Epithelial cell of proximal tubule (primary cell): ENCODE measurements around the gene ALG10. TPM values are rescaled to one million over a fixed set of nuclear protein-coding genes. Genes with fewer than 3 reads are reported as not detected.
A peak's percentile ranks its signal among the peaks of the same experiment; 100 is the strongest.
"Not testable (repeated sequence)": the region's sequence is repeated elsewhere in the genome, so short reads cannot be mapped to it uniquely, and the experiment has no call there.

Source experiments
- DNase-seq: peaks from one replicate; pipeline ENCODE4 v3.0.0-alpha.2; 2011; ENCODE audit warnings: low read depth
- H3K4me3 ChIP-seq: 2 replicates; pipeline ENCODE4 v1.5.1; 2011; ENCODE audit warnings: low read depth, mild to moderate bottlenecking, low read length
- total RNA-seq: library from RNA; depleted of rRNA; stranded (reverse); fragments of >200 nt; gene quantifications from 2 replicates; pipeline ENCODE4 v1.2.3, GENCODE V29; 2015
- TF ChIP-seq, protein P1 (sequence below): conservative IDR thresholded peaks from 2 replicates; pipeline ENCODE4 v1.5.1; 2012; ENCODE audit warnings: low read depth, mild to moderate bottlenecking, low read length

ALG10 gene
- total RNA-seq: 5.4 and 7.1 TPM in 2 replicates

DNA sequence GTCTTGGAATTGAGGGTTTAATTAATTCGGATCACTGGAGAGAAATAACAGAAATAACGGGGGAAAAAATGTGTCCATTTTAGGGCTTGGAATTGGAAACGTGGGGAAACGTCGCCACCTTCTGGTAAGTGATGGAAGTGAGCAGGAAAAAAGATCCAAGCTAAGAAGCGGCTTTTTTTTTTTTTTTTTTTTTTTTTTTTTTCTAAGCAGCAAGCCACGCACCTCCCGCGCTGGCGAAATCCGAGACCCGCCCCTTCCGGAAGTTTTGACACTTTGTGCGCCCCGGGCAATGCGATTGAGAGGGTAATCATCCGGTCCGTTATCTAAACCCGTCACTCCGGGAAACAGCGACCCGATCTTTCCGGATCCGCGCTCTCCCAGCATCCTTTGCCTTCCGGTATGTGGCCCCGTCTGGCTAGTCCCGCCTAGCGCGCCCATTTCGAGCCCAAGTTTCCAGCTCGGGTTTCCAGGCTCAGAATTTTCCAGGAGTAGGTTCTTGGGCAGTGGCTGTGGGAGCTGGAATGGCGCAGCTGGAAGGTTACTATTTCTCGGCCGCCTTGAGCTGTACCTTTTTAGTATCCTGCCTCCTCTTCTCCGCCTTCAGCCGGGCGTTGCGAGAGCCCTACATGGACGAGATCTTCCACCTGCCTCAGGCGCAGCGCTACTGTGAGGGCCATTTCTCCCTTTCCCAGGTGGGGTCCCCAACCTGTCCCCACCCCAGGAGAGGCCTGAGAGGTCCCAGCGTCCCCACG is at the start of gene ALG10:
TSS of gene ALG10 (plus strand) at position 418 of the 752 bp plus-strand sequence. CDS start at position 522, 104 bp downstream.
- TF ChIP-seq, protein P1, sequence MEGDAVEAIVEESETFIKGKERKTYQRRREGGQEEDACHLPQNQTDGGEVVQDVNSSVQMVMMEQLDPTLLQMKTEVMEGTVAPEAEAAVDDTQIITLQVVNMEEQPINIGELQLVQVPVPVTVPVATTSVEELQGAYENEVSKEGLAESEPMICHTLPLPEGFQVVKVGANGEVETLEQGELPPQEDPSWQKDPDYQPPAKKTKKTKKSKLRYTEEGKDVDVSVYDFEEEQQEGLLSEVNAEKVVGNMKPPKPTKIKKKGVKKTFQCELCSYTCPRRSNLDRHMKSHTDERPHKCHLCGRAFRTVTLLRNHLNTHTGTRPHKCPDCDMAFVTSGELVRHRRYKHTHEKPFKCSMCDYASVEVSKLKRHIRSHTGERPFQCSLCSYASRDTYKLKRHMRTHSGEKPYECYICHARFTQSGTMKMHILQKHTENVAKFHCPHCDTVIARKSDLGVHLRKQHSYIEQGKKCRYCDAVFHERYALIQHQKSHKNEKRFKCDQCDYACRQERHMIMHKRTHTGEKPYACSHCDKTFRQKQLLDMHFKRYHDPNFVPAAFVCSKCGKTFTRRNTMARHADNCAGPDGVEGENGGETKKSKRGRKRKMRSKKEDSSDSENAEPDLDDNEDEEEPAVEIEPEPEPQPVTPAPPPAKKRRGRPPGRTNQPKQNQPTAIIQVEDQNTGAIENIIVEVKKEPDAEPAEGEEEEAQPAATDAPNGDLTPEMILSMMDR: peak; percentile 69
- peak; percentile 79 for DNase-seq
- H3K4me3 ChIP-seq: peak within 1 kb of the TSS; percentile 86

GRCh38 chr12:33972884-33973283 is 49.4 kb upstream of the ALG10 start:
- not testable (repeated sequence) for H3K4me3 ChIP-seq, DNase-seq

DNA sequence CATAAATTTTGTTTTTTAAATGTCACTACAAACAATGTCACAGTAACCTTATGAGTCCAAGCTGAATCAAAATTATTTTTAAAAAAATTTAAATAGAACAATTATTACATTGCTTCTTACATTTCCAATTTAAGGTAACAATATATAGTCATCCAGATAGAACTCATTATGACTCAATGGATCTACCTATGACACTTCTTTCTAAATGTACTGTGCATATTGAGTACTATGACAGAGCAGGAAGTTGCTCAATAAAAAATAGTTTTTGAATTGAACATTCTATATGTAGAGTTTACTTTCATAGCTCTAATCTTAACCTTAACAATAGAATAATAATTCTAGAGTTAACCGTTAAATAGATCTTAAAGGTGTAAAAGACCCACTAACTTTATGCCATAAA is 44.4 kb upstream of the ALG10 start:
- TF ChIP-seq, protein P1: no peak
- DNase-seq: no peak
- no peak overlapping the region for H3K4me3 ChIP-seq

DNA sequence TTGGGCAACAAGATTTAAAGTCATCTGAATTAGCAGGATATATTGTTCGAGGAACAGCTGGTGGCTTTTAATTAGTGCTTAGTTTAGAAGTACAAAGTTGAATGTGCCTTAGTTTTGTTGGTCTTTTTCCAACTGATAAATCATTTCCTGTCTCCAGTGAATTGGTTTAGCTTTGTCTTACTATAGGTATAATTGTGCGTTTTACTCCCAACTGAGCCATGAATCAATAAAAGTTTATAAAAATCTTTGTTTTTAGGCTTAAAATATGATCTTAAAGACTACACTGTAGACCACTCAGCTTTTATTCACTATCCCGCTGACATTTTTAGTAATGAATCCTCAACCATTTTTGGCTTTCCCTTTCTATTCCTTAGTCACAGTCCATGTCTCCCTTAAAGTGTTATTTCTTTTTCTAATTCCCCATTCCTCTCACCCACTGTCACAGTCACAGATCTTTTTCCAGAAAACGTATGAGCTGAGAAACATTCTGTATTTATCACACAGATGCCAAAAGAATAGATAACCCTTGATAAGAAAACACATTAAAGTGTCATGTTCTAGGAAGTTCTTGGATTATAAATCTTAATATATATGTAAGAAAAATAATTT is 34.0 kb upstream of the ALG10 start:
- H3K4me3 ChIP-seq: no peak overlapping the region
- no peak for DNase-seq
- TF ChIP-seq, protein P1: no peak

DNA sequence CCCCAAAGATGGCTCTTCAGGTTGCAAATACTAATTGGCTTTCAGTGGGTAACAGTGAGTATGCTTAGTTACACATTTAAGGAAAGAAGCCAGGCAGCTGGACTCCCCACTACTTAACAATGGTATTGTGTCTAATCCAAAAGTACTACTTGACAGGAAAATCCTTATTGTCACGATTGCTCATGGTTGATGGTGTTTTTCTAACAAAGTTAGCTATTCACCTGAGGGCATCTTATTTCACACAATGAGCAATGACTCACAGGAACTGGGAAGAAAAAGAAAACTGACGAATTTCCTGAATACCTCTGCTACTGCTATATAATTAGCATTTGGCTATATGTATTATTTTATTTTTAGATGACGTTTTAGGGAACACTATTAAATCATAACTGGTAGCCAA is 33.4 kb upstream of the ALG10 start:
- TF ChIP-seq, protein P1: no peak
- H3K4me3 ChIP-seq: no peak overlapping the region
- peak; percentile 27 for DNase-seq

GRCh38 chr12:33994857-33995808 is 27.2 kb upstream of the ALG10 start:
- DNase-seq: no peak
- H3K4me3 ChIP-seq: no peak overlapping the region
- TF ChIP-seq, protein P1: no peak

DNA sequence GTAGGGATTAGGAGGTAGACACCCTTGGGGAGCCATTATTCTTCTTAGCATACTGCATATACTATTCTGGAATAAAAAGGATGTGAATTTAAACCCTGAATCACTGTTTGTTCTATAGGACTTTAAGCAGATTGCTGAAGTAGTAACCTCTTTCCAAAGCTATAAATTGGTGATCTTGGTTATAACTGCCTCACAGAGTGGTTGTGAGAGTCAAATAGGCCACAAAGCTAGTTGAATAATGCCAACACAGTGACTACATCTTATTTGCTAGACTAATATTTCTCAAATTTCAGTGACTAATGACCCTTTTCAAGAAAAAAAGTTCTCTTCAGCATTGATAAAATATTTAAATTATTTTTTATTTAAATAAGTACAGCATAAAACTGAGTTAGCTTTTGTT is 13.5 kb upstream of the ALG10 start:
- not testable (repeated sequence) for H3K4me3 ChIP-seq, DNase-seq
